Neural progenitor cell (in vitro differentiated cells): Measurements from ENCODE around the gene MN1. TPM values are rescaled to one million over a fixed set of nuclear protein-coding genes. Genes with fewer than 3 reads are reported as not detected.

Source experiments
- DNase-seq: peaks from one replicate; pipeline ENCODE4 v3.0.0-alpha.2; 2016; ENCODE audit warnings: low spot score
- H2AFZ ChIP-seq: fragments of 200-600 bp; sonication (generic); replicated peaks from 2 replicates; pipeline ENCODE4 v1.6.1; 2016; ENCODE audit warnings: antibody characterized with exemption
- H3F3A ChIP-seq: fragments of 200-600 bp; sonication (generic); 2 replicates; pipeline ENCODE4 v1.6.1; 2016; ENCODE audit warnings: antibody characterized with exemption, low read depth
- H3K27ac ChIP-seq: fragments of 200-600 bp; sonication (generic); 2 replicates; pipeline ENCODE4 v1.5.1; 2016; ENCODE audit warnings: mild to moderate bottlenecking
- H3K27me3 ChIP-seq: fragments of 200-600 bp; sonication (generic); 2 replicates; pipeline ENCODE4 v1.6.1; 2016; ENCODE audit warnings: mild to moderate bottlenecking, moderate library complexity
- H3K36me3 ChIP-seq: fragments of 200-600 bp; sonication (generic); 2 replicates; pipeline ENCODE4 v1.5.1; 2016
- H3K4me1 ChIP-seq: fragments of 200-600 bp; sonication (generic); 2 replicates; pipeline ENCODE4 v1.6.1; 2016; ENCODE audit warnings: mixed run types
- H3K4me2 ChIP-seq: fragments of 200-600 bp; sonication (generic); 2 replicates; pipeline ENCODE4 v1.6.1; 2016
- H3K4me3 ChIP-seq: fragments of 200-600 bp; sonication (generic); 2 replicates; pipeline ENCODE4 v1.5.1; 2016
- H3K79me2 ChIP-seq: fragments of 200-600 bp; sonication (generic); 2 replicates; pipeline ENCODE4 v1.6.1; 2016; ENCODE audit warnings: low read depth
- H3K9ac ChIP-seq: fragments of 200-600 bp; sonication (generic); 2 replicates; pipeline ENCODE4 v1.6.1; 2016
- H3K9me3 ChIP-seq: fragments of 200-600 bp; sonication (generic); 2 replicates; pipeline ENCODE4 v1.5.1; 2016; ENCODE audit warnings: low read depth
- H4K20me1 ChIP-seq: fragments of 200-600 bp; sonication (generic); 2 replicates; pipeline ENCODE4 v1.6.1; 2016; ENCODE audit warnings: low read depth
- H3K27ac Mint-ChIP-seq: 3 replicates; pipeline ENCODE4 v1.8.0; 2021; ENCODE audit warnings: mixed read lengths
- H3K27me3 Mint-ChIP-seq: 2 replicates; pipeline ENCODE4 v1.8.0; 2022; ENCODE audit warnings: low read depth, mild to moderate bottlenecking, inconsistent platforms, moderate library complexity, mixed read lengths; ENCODE audit not compliant: insufficient read depth
- H3K36me3 Mint-ChIP-seq: 3 replicates; pipeline ENCODE4 v1.8.0; 2021; ENCODE audit warnings: mixed read lengths
- H3K4me1 Mint-ChIP-seq: 3 replicates; pipeline ENCODE4 v1.8.0; 2021; ENCODE audit warnings: mixed read lengths
- H3K4me3 Mint-ChIP-seq: 3 replicates; pipeline ENCODE4 v1.8.0; 2021; ENCODE audit warnings: mild to moderate bottlenecking, moderate library complexity, mixed read lengths
- H3K9me3 Mint-ChIP-seq: 3 replicates; pipeline ENCODE4 v1.8.0; 2020; ENCODE audit warnings: mixed read lengths
- EZH2 ChIP-seq: fragments of 200-600 bp; sonication (generic); IDR thresholded peaks from 2 replicates; pipeline ENCODE4 v1.6.1; 2017; ENCODE audit warnings: antibody characterized with exemption, mild to moderate bottlenecking, moderate library complexity
- EZH2phosphoT487 ChIP-seq: fragments of 200-600 bp; sonication (generic); IDR thresholded peaks from 2 replicates; pipeline ENCODE4 v1.6.1; 2017; ENCODE audit warnings: antibody characterized with exemption
- total RNA-seq: library from RNA; depleted of rRNA; stranded (reverse); fragments of >200 nt; gene quantifications from 2 replicates; pipeline ENCODE4 v1.2.3, GENCODE V29; 2015; ENCODE audit warnings: low replicate concordance
- TF ChIP-seq, protein P1 (sequence below): fragments of 200-600 bp; sonication (generic); IDR thresholded peaks from 2 replicates; pipeline ENCODE4 v1.5.1; 2017; ENCODE audit warnings: antibody characterized with exemption, mild to moderate bottlenecking

Gene MN1
- total RNA-seq, 1 donor from 2014 or later: 13.3 TPM

DNA sequence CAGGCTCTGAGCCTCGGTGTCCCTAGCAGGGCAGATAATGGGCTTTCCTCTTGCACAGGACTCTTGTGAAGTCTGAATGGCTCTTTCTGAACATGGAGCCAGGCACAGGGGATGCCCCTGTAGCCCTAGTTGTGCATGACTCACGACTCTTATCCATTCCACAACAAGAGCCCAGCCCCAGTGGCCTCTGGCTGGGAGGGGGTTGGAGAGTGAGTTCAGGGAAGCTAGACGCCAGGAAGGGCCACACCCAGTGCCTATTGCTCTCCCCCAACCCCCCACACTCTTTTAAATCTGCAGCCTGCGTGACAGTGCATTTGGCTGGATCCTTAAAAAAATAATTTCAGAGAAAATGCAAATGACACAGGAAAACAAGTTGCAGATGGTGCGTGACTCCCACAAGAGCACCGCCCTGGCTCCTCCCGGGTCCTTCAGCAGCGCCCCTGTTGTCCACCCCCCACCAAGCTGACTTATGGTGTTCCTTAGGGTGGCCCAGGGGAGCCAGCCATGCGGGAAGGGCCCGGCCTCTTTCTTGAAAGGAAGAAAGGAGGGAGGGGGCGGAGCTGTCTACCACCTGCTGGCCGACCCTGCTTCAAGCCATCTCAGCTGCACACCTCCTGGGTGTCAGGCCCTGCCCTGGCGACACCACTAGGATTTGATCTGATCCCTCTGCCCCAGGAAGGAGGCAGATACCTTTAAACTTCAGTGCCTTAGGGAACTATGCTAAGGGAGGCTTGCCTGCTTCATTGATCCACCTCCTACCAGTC is 74.7 kb downstream of the MN1 start:
- no peak overlapping the region for H3K27ac ChIP-seq
- no peak overlapping the region for H3K9ac ChIP-seq
- no peaks in the 10 kb centered on the region for H3K36me3 ChIP-seq
- Mint-ChIP-seq H3K27ac (peak overlapping the region; percentile 90), H3K27me3 (peaks cover 17% of the 10 kb centered on the region), H3K36me3 (peaks cover 4% of the 10 kb centered on the region), H3K4me3 (peak overlapping the region; percentile 58), H3K4me1 (peaks cover 48% of the 10 kb centered on the region), H3K9me3 (peaks cover 21% of the 10 kb centered on the region)
- H4K20me1 ChIP-seq: no peaks in the 10 kb centered on the region
- no peaks in the 10 kb centered on the region for H3K79me2 ChIP-seq
- H3K4me1 ChIP-seq: peaks cover 7% of the 10 kb centered on the region
- no peaks in the 10 kb centered on the region for H3K9me3 ChIP-seq
- H2AFZ ChIP-seq: no peak overlapping the region
- TF ChIP-seq EZH2 (no peak), EZH2phosphoT487 (no peak)
- TF ChIP-seq, protein P1, sequence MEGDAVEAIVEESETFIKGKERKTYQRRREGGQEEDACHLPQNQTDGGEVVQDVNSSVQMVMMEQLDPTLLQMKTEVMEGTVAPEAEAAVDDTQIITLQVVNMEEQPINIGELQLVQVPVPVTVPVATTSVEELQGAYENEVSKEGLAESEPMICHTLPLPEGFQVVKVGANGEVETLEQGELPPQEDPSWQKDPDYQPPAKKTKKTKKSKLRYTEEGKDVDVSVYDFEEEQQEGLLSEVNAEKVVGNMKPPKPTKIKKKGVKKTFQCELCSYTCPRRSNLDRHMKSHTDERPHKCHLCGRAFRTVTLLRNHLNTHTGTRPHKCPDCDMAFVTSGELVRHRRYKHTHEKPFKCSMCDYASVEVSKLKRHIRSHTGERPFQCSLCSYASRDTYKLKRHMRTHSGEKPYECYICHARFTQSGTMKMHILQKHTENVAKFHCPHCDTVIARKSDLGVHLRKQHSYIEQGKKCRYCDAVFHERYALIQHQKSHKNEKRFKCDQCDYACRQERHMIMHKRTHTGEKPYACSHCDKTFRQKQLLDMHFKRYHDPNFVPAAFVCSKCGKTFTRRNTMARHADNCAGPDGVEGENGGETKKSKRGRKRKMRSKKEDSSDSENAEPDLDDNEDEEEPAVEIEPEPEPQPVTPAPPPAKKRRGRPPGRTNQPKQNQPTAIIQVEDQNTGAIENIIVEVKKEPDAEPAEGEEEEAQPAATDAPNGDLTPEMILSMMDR: no peak
- no peak overlapping the region for H3K4me3 ChIP-seq
- H3K27me3 ChIP-seq: no peaks in the 10 kb centered on the region
- no peak for DNase-seq
- H3F3A ChIP-seq: no peaks in the 10 kb centered on the region
- H3K4me2 ChIP-seq: no peak overlapping the region

- Histone ChIP-seq H3K27ac (no peak overlapping the region), H3K4me2 (no peak overlapping the region), H3K79me2 (no peaks in the 10 kb centered on the region), H3K4me3 (no peak overlapping the region), H4K20me1 (no peaks in the 10 kb centered on the region), H3K36me3 (no peaks in the 10 kb centered on the region), H3K4me1 (peaks cover 7% of the 10 kb centered on the region), H3F3A (no peaks in the 10 kb centered on the region), H3K27me3 (no peaks in the 10 kb centered on the region), H2AFZ (no peak overlapping the region), H3K9me3 (no peaks in the 10 kb centered on the region), H3K9ac (no peak overlapping the region)
- Mint-ChIP-seq H3K4me1 (peaks cover 48% of the 10 kb centered on the region), H3K9me3 (peaks cover 23% of the 10 kb centered on the region), H3K27me3 (peaks cover 19% of the 10 kb centered on the region), H3K27ac (peak overlapping the region; percentile 90), H3K4me3 (peak overlapping the region; percentile 58), H3K36me3 (peaks cover 4% of the 10 kb centered on the region)
- DNase-seq: no peak
- TF ChIP-seq, protein P1: no peak
- TF ChIP-seq EZH2: no peak
These were observed 75.2 kb downstream of the MN1 start for GRCh38 chr22:27726331-27726685.

DNA sequence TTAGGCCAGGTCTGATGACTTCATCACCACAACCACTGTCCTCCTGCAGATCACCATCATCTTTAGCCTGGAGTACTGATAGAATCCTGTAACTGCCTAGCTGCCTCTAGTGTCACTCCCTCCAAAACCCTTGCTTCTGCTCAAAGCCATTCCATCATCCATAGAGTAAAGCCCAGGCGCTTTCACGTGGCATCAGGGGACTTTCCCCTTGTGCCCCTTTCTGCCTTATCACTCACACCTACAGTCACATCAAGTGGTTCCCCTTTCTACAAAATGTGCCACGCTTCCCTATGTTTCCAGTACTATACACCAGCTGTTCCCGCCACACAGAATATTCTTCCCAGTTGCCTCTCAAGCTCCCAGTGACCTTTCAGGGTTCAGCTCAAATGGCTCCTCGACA is 75.9 kb downstream of the MN1 start:
- peaks cover 4% of the 10 kb centered on the region for H3K36me3 Mint-ChIP-seq
- H3K9ac ChIP-seq: no peak overlapping the region
- no peak overlapping the region for H3K27ac ChIP-seq
- no peak for DNase-seq
- TF ChIP-seq, protein P1: no peak
- no peak for TF ChIP-seq EZH2phosphoT487
- no peak for TF ChIP-seq EZH2
- no peaks in the 10 kb centered on the region for H3K79me2 ChIP-seq
- peak overlapping the region; percentile 70 for H3K27ac Mint-ChIP-seq
- no peak overlapping the region for H2AFZ ChIP-seq
- H3K4me3 Mint-ChIP-seq: no peak overlapping the region
- H3K4me1 Mint-ChIP-seq: peaks cover 50% of the 10 kb centered on the region
- peaks cover 7% of the 10 kb centered on the region for H3K4me1 ChIP-seq
- peaks cover 19% of the 10 kb centered on the region for H3K27me3 Mint-ChIP-seq
- H3K4me2 ChIP-seq: no peak overlapping the region
- H3K9me3 ChIP-seq: no peaks in the 10 kb centered on the region
- no peaks in the 10 kb centered on the region for H3F3A ChIP-seq
- H4K20me1 ChIP-seq: no peaks in the 10 kb centered on the region
- H3K36me3 ChIP-seq: no peaks in the 10 kb centered on the region
- H3K4me3 ChIP-seq: no peak overlapping the region
- peaks cover 23% of the 10 kb centered on the region for H3K9me3 Mint-ChIP-seq
- no peaks in the 10 kb centered on the region for H3K27me3 ChIP-seq
